ENCODE measurements around the gene CUL2.
"Not testable (repeated sequence)": the region's sequence is repeated elsewhere in the genome, so short reads cannot be mapped to it uniquely, and the experiment has no call there.

Gene CUL2

DNA sequence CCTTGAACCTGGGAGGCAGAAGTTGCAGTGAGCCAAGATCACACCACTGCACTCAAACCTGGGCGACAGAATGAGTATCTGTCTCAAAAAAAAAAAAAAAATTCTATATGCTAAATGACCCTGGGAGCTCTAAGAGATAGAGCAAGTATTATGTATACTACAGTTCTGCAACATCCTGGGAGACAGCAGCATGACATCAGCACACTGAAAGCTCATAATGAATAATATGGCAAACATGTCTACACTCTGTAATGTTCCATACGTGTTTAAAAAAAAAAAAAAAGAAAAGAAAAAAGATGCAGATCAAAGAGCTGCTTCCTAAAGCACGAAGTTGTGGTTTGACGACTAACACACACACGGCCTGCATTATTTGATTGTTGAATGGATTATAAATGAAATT, 72.5 kb downstream of the CUL2 start:
- DNase-seq: no peak

GRCh38 chr10:35015843-35016408, 74.2 kb downstream of the CUL2 start:
- no peak for DNase-seq

GRCh38 chr10:35012781-35013180, 77.4 kb downstream of the CUL2 start:
- no peak for DNase-seq

DNA sequence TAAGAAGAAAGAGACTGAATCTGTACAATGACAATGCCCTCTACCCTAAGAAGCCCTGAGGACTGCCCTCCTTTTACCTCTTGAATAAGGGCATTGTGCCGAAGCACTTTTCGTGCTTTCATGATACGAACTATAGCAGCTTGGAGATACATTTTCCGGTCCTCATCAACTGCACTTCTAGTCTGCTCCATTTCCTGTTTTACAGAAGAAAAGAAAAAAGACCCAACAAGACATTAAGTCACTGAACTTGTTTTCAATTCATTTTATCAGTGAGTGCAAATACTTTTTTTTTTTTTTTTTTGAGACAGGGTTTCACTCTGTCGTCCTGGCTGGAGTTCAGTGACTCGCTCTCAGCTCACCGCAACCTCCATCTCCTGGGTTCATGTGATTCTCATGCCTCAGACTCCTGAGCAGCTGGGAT, 78.4 kb downstream of the CUL2 start:
- DNase-seq: no peak

GRCh38 chr10:35007858-35008301, 82.3 kb downstream of the CUL2 start:
- DNase-seq: no peak

DNA sequence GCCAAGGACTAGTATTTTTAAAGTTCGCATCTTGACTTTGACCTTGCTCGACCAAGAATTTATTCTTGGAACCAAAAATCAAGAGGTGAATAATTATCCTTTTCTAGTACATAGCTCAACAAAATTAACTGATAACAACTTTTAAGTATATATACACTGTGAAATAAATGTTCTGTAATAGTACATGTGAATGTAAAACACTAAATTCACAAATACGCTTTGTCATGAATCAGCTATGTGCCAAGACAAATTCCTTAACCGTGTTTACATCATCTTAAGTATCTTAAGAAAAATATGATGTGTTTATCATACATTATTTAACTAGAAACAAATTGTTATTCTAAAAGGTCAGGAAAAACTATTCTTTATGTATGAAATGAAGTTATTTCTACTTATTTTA, 83.3 kb downstream of the CUL2 start:
- no peak for DNase-seq

GRCh38 chr10:35005868-35006267, 84.3 kb downstream of the CUL2 start:
- no peak for DNase-seq

DNA sequence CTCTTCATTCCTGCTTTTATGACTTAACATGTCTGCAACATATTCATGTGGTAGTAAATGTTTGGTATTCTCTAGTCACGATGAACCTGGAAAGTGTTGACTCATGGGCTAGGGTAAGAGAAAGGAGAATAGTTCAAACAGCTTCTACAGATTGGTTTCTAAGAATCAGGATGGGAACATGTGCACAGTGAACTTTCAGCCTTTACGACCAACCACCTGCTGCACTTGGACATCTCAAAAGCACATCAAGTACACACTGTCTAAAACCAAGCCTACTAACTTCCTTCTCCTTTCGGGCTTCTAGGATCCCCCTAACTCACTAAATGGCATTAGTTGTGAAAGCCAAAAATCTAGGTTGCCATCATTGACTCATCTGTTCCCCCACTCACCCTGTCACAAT, 85.5 kb downstream of the CUL2 start:
- DNase-seq: no peak

GRCh38 chr10:35003906-35004305, 86.2 kb downstream of the CUL2 start:
- no peak for DNase-seq

DNA sequence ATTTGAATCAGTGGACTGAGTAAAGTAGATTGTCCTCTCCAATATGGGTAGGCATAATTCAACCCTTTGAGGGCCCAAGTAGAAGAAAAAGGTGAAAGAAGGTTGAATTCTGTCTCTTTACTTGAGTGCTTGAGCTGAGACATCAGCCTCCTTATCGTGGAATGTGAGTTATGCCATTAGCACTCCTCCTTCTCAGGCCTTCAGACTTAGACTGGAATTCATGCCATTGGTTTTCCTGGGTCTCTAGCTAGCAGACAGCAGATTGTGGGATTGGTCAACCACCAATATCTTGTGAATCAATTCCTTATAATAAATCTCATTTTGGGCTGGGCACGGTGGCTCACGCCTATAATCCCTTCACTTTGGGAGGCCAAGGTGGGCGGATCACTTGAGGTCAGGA, 89.2 kb downstream of the CUL2 start:
- DNase-seq: no peak

- DNase-seq: peak; percentile 26
Observed at GRCh38 chr10:34999532-34999931, 90.6 kb downstream of the CUL2 start.

- no peak for DNase-seq
Observed at GRCh38 chr10:34998940-34999339, 91.2 kb downstream of the CUL2 start.

DNA sequence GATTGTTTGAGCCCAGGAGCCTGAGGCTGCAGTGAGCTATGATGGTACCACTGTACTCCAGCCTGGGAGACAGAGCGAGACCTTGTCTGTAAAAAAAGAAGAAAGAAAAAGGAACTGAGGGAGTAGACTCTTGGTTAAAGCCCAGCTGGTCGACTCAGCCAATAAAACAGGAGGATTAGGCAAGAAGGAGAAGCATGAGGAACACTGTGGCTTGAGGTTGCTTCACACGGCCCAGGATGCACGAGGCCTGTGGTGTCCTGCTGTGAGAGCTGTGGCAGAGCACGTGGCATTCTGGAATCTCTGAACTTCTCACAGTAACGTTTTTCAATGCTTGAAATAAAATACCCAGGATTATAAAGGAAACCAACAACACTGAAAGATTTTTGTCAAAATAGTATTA, 93.3 kb downstream of the CUL2 start:
- DNase-seq: peak; percentile 21

DNA sequence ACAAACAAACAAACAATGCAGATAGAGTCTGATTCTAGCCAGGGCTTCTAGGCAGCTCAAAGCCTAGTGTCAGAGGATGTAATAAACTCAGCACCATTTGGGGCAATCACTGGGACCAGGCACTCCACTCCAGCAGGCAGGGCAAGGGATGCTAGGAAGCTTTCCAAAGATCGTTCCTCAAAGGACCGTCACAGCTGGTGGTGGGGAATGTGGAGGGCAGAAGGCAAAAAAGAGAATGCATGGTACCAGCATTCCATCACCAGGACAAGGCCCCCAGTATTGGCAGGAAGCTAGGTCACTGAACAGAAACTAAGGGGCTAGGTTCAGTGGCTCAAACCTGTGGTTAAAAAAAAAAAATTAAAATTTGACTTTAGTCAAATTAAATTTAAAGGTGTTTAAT, 94.2 kb downstream of the CUL2 start:
- peak; percentile 19 for DNase-seq

- peak; percentile 70 for DNase-seq
Observed at GRCh38 chr10:34994565-34995142, 95.5 kb downstream of the CUL2 start.

GRCh38 chr10:34993782-34994181, 96.4 kb downstream of the CUL2 start:
- DNase-seq: no peak

GRCh38 chr10:34991117-34991516, 99.0 kb downstream of the CUL2 start:
- not testable (repeated sequence) for DNase-seq

DNA sequence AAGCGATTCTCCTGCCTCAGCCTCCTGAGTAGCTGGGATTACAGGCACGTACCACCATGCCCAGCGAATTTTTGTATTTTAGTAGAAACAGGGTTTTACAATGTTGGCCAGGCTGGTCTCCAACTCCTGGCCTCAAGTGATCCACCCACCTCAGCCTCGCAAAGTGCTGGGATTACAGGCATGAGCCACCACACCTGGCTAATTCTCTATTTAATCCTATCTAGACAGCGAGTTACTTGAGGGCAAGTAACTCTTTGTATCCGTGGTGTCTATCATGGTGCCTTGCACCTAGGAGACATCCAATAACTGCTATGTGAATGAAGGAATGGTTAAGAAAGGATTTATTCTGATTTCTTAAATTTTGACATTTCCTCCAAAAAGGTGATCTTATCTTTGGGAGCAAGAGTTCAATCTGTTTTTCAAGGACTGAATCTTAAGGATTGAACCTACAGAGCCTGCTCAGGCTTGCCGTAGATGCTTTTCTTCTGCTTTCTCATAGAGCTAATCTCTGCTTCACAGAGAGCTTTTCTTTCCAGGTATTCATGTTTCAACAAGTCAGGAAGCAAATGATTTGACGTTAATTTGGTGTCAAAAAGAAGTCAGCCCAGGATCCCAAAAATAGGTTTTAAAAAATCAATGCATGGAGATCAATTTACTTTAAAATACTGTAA, 101.6 kb downstream of the CUL2 start:
- no peak for DNase-seq

- no peak for DNase-seq
Observed at GRCh38 chr10:34985823-34986222, 104.3 kb downstream of the CUL2 start.

DNA sequence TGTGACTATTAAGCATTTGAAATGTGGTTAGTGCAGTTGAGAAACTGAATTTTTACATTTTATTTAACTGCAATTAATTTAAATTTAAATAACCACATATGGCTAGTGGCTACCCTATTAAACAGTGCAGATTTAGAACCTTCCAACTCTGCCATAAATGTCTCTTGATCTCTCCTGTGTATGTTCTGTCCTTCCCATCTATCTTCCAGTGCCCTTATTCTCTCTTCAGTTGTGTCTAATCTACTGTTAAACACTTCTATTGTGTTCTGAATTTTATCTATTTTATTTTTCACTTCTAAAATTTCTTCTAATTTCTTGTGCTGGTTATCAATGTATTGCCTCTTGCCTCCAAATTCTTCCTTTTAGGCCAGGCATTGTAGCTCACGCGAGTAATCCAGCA, 105.0 kb downstream of the CUL2 start:
- DNase-seq: no peak

DNA sequence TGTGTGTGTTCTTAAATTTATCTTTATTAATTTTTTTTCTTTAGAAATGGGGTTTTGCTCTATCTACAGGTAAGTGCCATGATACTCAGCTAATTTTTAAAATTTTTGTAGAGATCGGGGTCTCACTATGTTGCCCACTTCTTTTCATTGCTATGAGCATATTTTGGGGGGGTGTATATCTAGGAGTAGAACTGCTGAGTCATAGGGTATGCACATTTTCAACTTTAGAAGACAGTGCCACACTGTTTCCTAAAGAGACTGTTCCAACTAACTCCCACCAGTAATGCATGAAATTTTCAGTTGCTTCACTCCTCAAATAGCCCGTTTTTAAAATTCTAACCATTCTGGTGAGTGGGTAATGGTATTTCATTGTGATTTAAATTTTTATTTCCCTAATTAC, 108.3 kb downstream of the CUL2 start:
- DNase-seq: no peak

- DNase-seq: no peak
Observed at GRCh38 chr10:34979938-34980337, 110.2 kb downstream of the CUL2 start.

GRCh38 chr10:34978080-34978479, 112.1 kb downstream of the CUL2 start:
- DNase-seq: no peak

- DNase-seq: not testable (repeated sequence)
Observed at GRCh38 chr10:34976380-34976910, 113.7 kb downstream of the CUL2 start.

Measured in activated CD8-positive, alpha-beta memory T cell treated with anti-CD3 and anti-CD28 coated beads for 24 hours (primary cell).